HepG2 (cell line): ENCODE data around the gene INAFM2. TPM values are rescaled to one million over a fixed set of nuclear protein-coding genes. Genes with fewer than 3 reads are reported as not detected.

Source experiments
- ATAC-seq: fragments of 200-7000 bp; cut with Tn5 transposase; 3 replicates; pipeline ENCODE4 v1.9.1; 2020; ENCODE audit warnings: mild to moderate bottlenecking, moderate library complexity
- BruUV-seq: library from RNA; stranded (reverse); fragments of 400-500 nt; replicated peaks from 2 replicates; lab custom pipeline; 2021; lab: Mats Ljungman, UMichigan
- CTCF ChIA-PET: fragments of 300-600 bp; formaldehyde crosslinking; extraction: SDS; loops from one replicate; lab custom pipeline; 2021; ENCODE audit warnings: low total read pairs, inconsistent platforms, low intra/inter-chr PET ratio; lab: Yijun Ruan, JAX
- POLR2A ChIA-PET: fragments of 350-600 bp; sonication (Branson Sonifier 250); formaldehyde crosslinking; loops from one replicate; lab custom pipeline; 2020; ENCODE audit warnings: antibody characterized with exemption, inconsistent platforms; lab: Yijun Ruan, JAX
- DNase-seq: peaks from one replicate; pipeline ENCODE4 v3.0.0-alpha.2; 2015; ENCODE audit warnings: low spot score
- FAIRE-seq: peaks from 3 replicates; lab custom pipeline; 2011; peaks lifted over from hg19 to GRCh38; lab: Jason Lieb, UNC
- H2AFZ ChIP-seq: one replicate; pipeline ENCODE4 v1.6.1; 2011; ENCODE audit warnings: low read length, inconsistent platforms
- H3K27ac ChIP-seq: fragments of 300-600 bp; 3 replicates; pipeline ENCODE4 v1.8.0; 2011; ENCODE audit warnings: mixed run types, mild to moderate bottlenecking, mixed read lengths, low read length, inconsistent platforms; ENCODE audit not compliant: insufficient read depth; ENCODE audit errors: extremely low read length
- H3K27me3 ChIP-seq, 2 experiments: fragments of 200-600 bp in 1 of 2; 2 replicates in 1 of 2; 3 replicates in 1 of 2; pipeline versions ENCODE4 v1.6.0 to v1.8.0; 2011; ENCODE audit warnings: low read length in 2 of 2, mild to moderate bottlenecking in 2 of 2, moderate library complexity in 2 of 2, inconsistent platforms in 1 of 2; ENCODE audit not compliant: insufficient read depth in 2 of 2, control insufficient read depth in 1 of 2
- H3K36me3 ChIP-seq, 2 experiments: fragments of 200-600 bp in 1 of 2; replicated peaks in 1 of 2; 2 replicates in 1 of 2; 3 replicates in 1 of 2; pipeline versions ENCODE4 v1.5.1 to v1.8.0; 2011; ENCODE audit warnings: low read length in 2 of 2, inconsistent platforms in 1 of 2; ENCODE audit not compliant: insufficient read depth in 2 of 2, control insufficient read depth in 1 of 2
- H3K4me1 ChIP-seq: 2 replicates; pipeline ENCODE4 v1.5.1; 2012; ENCODE audit warnings: low read length, inconsistent platforms; ENCODE audit not compliant: insufficient read depth
- H3K4me2 ChIP-seq: 2 replicates; pipeline ENCODE4 v1.6.0; 2011; ENCODE audit warnings: low read depth, low read length, inconsistent platforms
- H3K4me3 ChIP-seq, 3 experiments: fragments of 200-600 bp in 1 of 3; sonication (generic), shearing (Covaris generic) in 1 of 3; replicated peaks in 1 of 3; 2 replicates each; pipeline ENCODE4 v1.5.1; 2011 to 2016; ENCODE audit warnings: low read length in 3 of 3, inconsistent platforms in 2 of 3, low read depth in 2 of 3, mild to moderate bottlenecking in 2 of 3, control low read depth in 1 of 3, mixed read lengths in 1 of 3; ENCODE audit not compliant: insufficient read depth in 1 of 3
- H3K79me2 ChIP-seq: one replicate; pipeline ENCODE4 v1.6.1; 2011; ENCODE audit warnings: low read length, inconsistent platforms; ENCODE audit not compliant: insufficient read depth
- H3K9ac ChIP-seq: 2 replicates; pipeline ENCODE4 v1.6.0; 2011; ENCODE audit warnings: mild to moderate bottlenecking, low read depth, low read length, inconsistent platforms; ENCODE audit not compliant: insufficient read depth
- H3K9me3 ChIP-seq: 2 replicates; pipeline ENCODE4 v1.5.1; 2012; ENCODE audit warnings: mild to moderate bottlenecking, low read length
- H4K20me1 ChIP-seq: 2 replicates; pipeline ENCODE4 v1.6.0; 2011; ENCODE audit warnings: inconsistent platforms, mild to moderate bottlenecking, low read length, moderate library complexity; ENCODE audit not compliant: insufficient read depth
- CEBPG ChIP-seq: IDR thresholded peaks from 2 replicates; pipeline ENCODE4 v1.6.1; 2016
- CTCF ChIP-seq: sonication (generic); formaldehyde crosslinking; IDR thresholded peaks from 2 replicates; pipeline ENCODE4 v1.5.0; 2020; ENCODE audit warnings: mild to moderate bottlenecking, missing genetic modification reagents, moderate library complexity
- NFATC3 ChIP-seq: sonication (generic); formaldehyde crosslinking; IDR thresholded peaks from 2 replicates; pipeline ENCODE4 v1.5.1; 2020; ENCODE audit warnings: mild to moderate bottlenecking, missing genetic modification reagents
- PATZ1 ChIP-seq: sonication (generic); formaldehyde crosslinking; IDR thresholded peaks from 2 replicates; pipeline ENCODE4 v1.4.0; 2020; ENCODE audit warnings: missing genetic modification reagents
- PCBP1 ChIP-seq: fragments of 200-400 bp; formaldehyde crosslinking; IDR thresholded peaks from 2 replicates; pipeline ENCODE4 v1.6.1; 2017; ENCODE audit warnings: mild to moderate bottlenecking, low read depth, low read length, borderline replicate concordance
- PRPF4 ChIP-seq: fragments of 200-400 bp; formaldehyde crosslinking; IDR thresholded peaks from 2 replicates; pipeline ENCODE4 v1.6.1; 2016; ENCODE audit warnings: low read length, low read depth; ENCODE audit not compliant: poor library complexity, severe bottlenecking
- RBM39 ChIP-seq: fragments of 200-400 bp; formaldehyde crosslinking; IDR thresholded peaks from one replicate; pipeline ENCODE4 v1.6.1; 2018; ENCODE audit warnings: antibody characterized with exemption, mild to moderate bottlenecking, low read depth, low read length; ENCODE audit not compliant: poor library complexity, severe bottlenecking
- SNAPC5 ChIP-seq: sonication (generic); formaldehyde crosslinking; IDR thresholded peaks from 2 replicates; pipeline ENCODE4 v1.8.1; 2023; ENCODE audit warnings: mild to moderate bottlenecking, missing genetic modification reagents, borderline replicate concordance
- SNRNP70 ChIP-seq: fragments of 200-400 bp; formaldehyde crosslinking; IDR thresholded peaks from 2 replicates; pipeline ENCODE4 v1.6.1; 2017; ENCODE audit warnings: mild to moderate bottlenecking, low read depth, low read length, moderate library complexity
- SOX6 ChIP-seq, 2 experiments: fragments of 450-650 bp in 1 of 2; sonication (generic) in 1 of 2; formaldehyde crosslinking in 1 of 2; IDR thresholded peaks; 2 replicates each; pipeline versions ENCODE4 v1.4.0 to v1.6.1; 2017 to 2020; ENCODE audit warnings: antibody characterized with exemption in 1 of 2, mild to moderate bottlenecking in 1 of 2, missing genetic modification reagents in 1 of 2
- WGBS: methylation state at CpG from one replicate; pipeline ENCODE4 v1.1.6; 2017; ENCODE audit warnings: low lambda C conversion rate; 5-methylcytosine and 5-hydroxymethylcytosine counted together
- in situ Hi-C: cut with HindIII; loops from 2 replicates; pipeline ENCODE4 v1.10.0; 2017; ENCODE audit warnings: low pct_unique_long_range_greater_than_20kb; ENCODE audit not compliant: extremely low pct_ligation_motif_present
- intact Hi-C: fragments of 100-400 bp; cut with micrococcal nuclease; formaldehyde crosslinking; loops from one replicate; pipeline ENCODE4 v1.10.0; 2022; ENCODE audit not compliant: unreplicated experiment
- polyA plus RNA-seq, 8 experiments: library from polyadenylated mRNA; depleted of rRNA in 3 of 8; stranded (reverse) in 7 of 8; unstranded in 1 of 8; fragments of >200 nt; fragmentation: Illumina TruSeq in 4 of 8; extraction: Trizol in 4 of 8; gene quantifications; 2 replicates each; pipeline versions ENCODE4 v1.2.1 to v1.2.3, GENCODE V29; 2011 to 2016; ENCODE audit warnings: low read depth in 4 of 8, missing spikeins in 1 of 8, mixed read lengths in 1 of 8; ENCODE audit not compliant: insufficient read depth in 1 of 8
- total RNA-seq, 5 experiments: library from RNA; depleted of rRNA; stranded (reverse); fragments of >200 nt; fragmentation: Illumina TruSeq; extraction: Trizol; gene quantifications; 2 replicates each; pipeline ENCODE4 v1.2.3, GENCODE V29; 2016; ENCODE audit warnings: low read depth in 1 of 5
- TF ChIP-seq, protein P1 (sequence below): sonication (generic); formaldehyde crosslinking; IDR thresholded peaks from 2 replicates; pipeline ENCODE4 v1.8.0; 2022; ENCODE audit warnings: missing genetic modification reagents, mild to moderate bottlenecking, moderate library complexity, borderline replicate concordance
- TF ChIP-seq, protein P2 (sequence below): sonication (generic); formaldehyde crosslinking; conservative IDR thresholded peaks from 2 replicates; pipeline ENCODE4 v1.4.0; 2020; ENCODE audit warnings: missing genetic modification reagents

Gene INAFM2
- total and polyA plus RNA-seq, 2 of the 13 experiments (the other 11 are each of a cell fraction or from before 2014, with no cell fraction given) = 5.5 to 6.5 TPM

GRCh38 chr15:40358471-40359353, 35.2 kb downstream of the INAFM2 start:
- Histone ChIP-seq H3K27ac (no peak overlapping the region), H3K79me2 (no peaks in the 10 kb centered on the region), H3K36me3 (no peaks in the 10 kb centered on the region), H2AFZ (no peak overlapping the region), H3K9ac (no peak overlapping the region), H3K4me2 (peak overlapping the region; percentile 81), H3K4me3 (peak overlapping the region; percentile 42 to 67 (median 58)), H3K27me3 (peaks cover 3 to 52% of the 10 kb centered on the region in 2 experiments), H3K4me1 (peaks cover 19% of the 10 kb centered on the region), H3K9me3 (no peaks in the 10 kb centered on the region), H4K20me1 (no peaks in the 10 kb centered on the region)
- no TSS peak for BruUV-seq
- intact Hi-C loops = no loop called here
- ChIA-PET CTCF (no interaction called here), POLR2A (no interaction called here)
- FAIRE-seq = no peak
- in situ Hi-C loops = no loop called here
- peak; percentile 4; the same call in 1 of the 3 replicates for ATAC-seq
- no peak for DNase-seq
- WGBS = 7% methylated on average over 22 of the region's 31 CpGs
- TF ChIP-seq SOX6 (IDR thresholded peaks at IDR 0.05) (no peak), SOX6 (CRISPR knock-in tag; IDR thresholded peaks at IDR 0.05) (0 out of 2 replicates have a peak, but pooled peaks have one; percentile 9), SNRNP70 (no peak), SNAPC5 (CRISPR knock-in tag) (no peak), RBM39 (no peak), PATZ1 (CRISPR knock-in tag) (peak; percentile 63), PCBP1 (0 out of 2 replicates have a peak, but pooled peaks have one; percentile 45), NFATC3 (CRISPR knock-in tag) (no peak), CTCF (CRISPR knock-in tag) (peak; percentile 44), PRPF4 (no peak), CEBPG (no peak)
- TF ChIP-seq, protein P1, sequence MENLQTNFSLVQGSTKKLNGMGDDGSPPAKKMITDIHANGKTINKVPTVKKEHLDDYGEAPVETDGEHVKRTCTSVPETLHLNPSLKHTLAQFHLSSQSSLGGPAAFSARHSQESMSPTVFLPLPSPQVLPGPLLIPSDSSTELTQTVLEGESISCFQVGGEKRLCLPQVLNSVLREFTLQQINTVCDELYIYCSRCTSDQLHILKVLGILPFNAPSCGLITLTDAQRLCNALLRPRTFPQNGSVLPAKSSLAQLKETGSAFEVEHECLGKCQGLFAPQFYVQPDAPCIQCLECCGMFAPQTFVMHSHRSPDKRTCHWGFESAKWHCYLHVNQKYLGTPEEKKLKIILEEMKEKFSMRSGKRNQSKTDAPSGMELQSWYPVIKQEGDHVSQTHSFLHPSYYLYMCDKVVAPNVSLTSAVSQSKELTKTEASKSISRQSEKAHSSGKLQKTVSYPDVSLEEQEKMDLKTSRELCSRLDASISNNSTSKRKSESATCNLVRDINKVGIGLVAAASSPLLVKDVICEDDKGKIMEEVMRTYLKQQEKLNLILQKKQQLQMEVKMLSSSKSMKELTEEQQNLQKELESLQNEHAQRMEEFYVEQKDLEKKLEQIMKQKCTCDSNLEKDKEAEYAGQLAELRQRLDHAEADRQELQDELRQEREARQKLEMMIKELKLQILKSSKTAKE (CRISPR knock-in tag) = no peak
- TF ChIP-seq, protein P2, sequence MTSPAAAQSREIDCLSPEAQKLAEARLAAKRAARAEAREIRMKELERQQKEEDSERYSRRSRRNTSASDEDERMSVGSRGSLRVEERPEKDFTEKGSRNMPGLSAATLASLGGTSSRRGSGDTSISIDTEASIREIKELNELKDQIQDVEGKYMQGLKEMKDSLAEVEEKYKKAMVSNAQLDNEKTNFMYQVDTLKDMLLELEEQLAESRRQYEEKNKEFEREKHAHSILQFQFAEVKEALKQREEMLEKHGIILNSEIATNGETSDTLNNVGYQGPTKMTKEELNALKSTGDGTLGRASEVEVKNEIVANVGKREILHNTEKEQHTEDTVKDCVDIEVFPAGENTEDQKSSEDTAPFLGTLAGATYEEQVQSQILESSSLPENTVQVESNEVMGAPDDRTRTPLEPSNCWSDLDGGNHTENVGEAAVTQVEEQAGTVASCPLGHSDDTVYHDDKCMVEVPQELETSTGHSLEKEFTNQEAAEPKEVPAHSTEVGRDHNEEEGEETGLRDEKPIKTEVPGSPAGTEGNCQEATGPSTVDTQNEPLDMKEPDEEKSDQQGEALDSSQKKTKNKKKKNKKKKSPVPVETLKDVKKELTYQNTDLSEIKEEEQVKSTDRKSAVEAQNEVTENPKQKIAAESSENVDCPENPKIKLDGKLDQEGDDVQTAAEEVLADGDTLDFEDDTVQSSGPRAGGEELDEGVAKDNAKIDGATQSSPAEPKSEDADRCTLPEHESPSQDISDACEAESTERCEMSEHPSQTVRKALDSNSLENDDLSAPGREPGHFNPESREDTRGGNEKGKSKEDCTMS (CRISPR knock-in tag) = no peak
